Activated naive CD8-positive, alpha-beta T cell treated with anti-CD3 and anti-CD28 coated beads for 36 hours (primary cell): ENCODE data around the gene ERBB4. TPM values are rescaled to one million over a fixed set of nuclear protein-coding genes. Genes with fewer than 3 reads are reported as not detected.
"Not testable (repeated sequence)": the region's sequence is repeated elsewhere in the genome, so short reads cannot be mapped to it uniquely, and the experiment has no call there.

ENCODE experiments used
- DNase-seq: peaks from one replicate; pipeline ENCODE4 v3.0.0; 2021
- H3K27ac Mint-ChIP-seq: one replicate; pipeline ENCODE4 v1.8.0; 2022; ENCODE audit warnings: mild to moderate bottlenecking, moderate library complexity, mixed read lengths
- H3K27me3 Mint-ChIP-seq: one replicate; pipeline ENCODE4 v1.8.0; 2022; ENCODE audit warnings: mild to moderate bottlenecking, mixed read lengths
- H3K36me3 Mint-ChIP-seq: one replicate; pipeline ENCODE4 v1.8.0; 2021; ENCODE audit warnings: mild to moderate bottlenecking, mixed read lengths
- H3K4me1 Mint-ChIP-seq: one replicate; pipeline ENCODE4 v1.8.0; 2021; ENCODE audit warnings: mixed read lengths
- H3K4me3 Mint-ChIP-seq: one replicate; pipeline ENCODE4 v1.8.0; 2022; ENCODE audit warnings: mild to moderate bottlenecking, moderate library complexity, mixed read lengths
- H3K9me3 Mint-ChIP-seq: one replicate; pipeline ENCODE4 v1.8.0; 2022; ENCODE audit warnings: mixed read lengths
- total RNA-seq, 2 experiments: library from RNA; stranded (reverse); gene quantifications; one replicate each; pipeline ENCODE4 v1.2.3, GENCODE V29; 2021

The ERBB4 gene
- total RNA-seq, 2 experiments from 2014 or later, result not detected

GRCh38 chr2:211729433-211729832 lies 809.2 kb downstream of the ERBB4 start:
- Mint-ChIP-seq H3K27ac (no peak overlapping the region), H3K9me3 (no peaks in the 10 kb centered on the region), H3K4me3 (no peak overlapping the region), H3K36me3 (no peaks in the 10 kb centered on the region), H3K4me1 (no peaks in the 10 kb centered on the region), H3K27me3 (no peaks in the 10 kb centered on the region)
- no peak for DNase-seq

DNA sequence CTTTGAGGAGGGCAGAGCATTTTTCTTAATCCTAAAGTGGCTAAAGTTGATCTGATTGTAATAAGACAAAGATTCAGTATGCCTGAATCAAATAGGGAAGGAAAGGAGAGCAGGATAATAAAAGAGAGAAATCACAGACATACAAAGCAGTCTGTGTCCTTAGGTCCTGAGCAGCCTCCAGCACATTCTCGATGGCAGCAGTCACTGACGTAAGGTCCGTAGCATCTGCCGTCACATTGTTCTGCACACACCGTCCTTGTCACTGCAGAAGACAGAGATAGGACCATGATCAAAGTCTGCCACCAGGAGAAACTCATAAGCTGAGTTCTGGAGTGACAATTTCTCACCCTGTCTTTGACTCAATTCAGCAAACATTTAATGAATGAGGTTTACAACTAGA lies 813.7 kb downstream of the ERBB4 start:
- Mint-ChIP-seq H3K9me3 (no peaks in the 10 kb centered on the region), H3K27ac (no peak overlapping the region), H3K4me1 (no peaks in the 10 kb centered on the region), H3K27me3 (no peaks in the 10 kb centered on the region), H3K36me3 (no peaks in the 10 kb centered on the region), H3K4me3 (no peak overlapping the region)
- DNase-seq, result no peak

DNA sequence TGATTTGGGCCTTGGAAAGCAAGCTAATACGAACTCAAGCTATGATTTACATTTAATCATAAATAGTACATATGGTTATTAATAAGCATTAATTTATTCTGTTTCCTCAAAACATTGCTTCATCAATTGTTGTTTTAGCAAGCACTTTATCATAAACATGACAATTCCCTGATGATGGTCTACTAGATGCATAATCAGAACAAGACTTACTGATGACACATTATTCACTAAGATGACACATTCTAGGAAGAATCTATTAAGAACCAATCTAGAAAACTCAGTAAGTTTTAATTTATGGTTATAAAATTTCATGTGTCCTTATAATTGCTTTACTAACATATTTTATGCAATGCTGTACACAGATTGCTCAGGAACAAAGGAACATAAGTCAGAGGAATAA lies 815.2 kb downstream of the ERBB4 start:
- Mint-ChIP-seq H3K27ac (no peak overlapping the region), H3K4me3 (no peak overlapping the region), H3K9me3 (no peaks in the 10 kb centered on the region), H3K27me3 (no peaks in the 10 kb centered on the region), H3K4me1 (no peaks in the 10 kb centered on the region), H3K36me3 (no peaks in the 10 kb centered on the region)
- DNase-seq, result no peak

- no peaks in the 10 kb centered on the region for H3K36me3 Mint-ChIP-seq
- no peaks in the 10 kb centered on the region for H3K9me3 Mint-ChIP-seq
- no peak overlapping the region for H3K27ac Mint-ChIP-seq
- H3K4me3 Mint-ChIP-seq, result no peak overlapping the region
- H3K4me1 Mint-ChIP-seq, result no peaks in the 10 kb centered on the region
- no peaks in the 10 kb centered on the region for H3K27me3 Mint-ChIP-seq
- DNase-seq, result no peak
Observed at GRCh38 chr2:211722928-211723327, 815.7 kb downstream of the ERBB4 start.

- not testable (repeated sequence) for H3K27me3 Mint-ChIP-seq, H3K27ac Mint-ChIP-seq, H3K36me3 Mint-ChIP-seq
Observed at GRCh38 chr2:211721874-211722273, 816.7 kb downstream of the ERBB4 start.

DNA sequence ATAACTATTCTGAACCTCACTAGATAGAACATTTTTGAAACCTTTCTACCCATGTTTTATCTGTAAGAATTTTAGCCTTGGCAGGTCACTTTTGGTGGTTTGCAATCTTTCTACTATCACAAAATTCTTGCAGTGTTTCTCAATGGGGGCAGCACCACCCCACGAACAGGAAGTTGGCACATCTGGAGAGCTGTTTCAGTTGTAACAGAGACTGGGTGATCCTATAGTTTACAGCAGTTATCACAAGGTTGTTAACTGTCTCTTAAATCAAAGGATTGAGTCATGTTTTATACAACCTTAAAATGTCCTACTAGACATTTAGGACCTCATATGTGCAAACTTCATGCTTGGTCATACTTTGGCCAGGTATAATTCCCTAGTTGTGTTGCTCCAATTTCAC lies 829.2 kb downstream of the ERBB4 start:
- no peaks in the 10 kb centered on the region for H3K4me1 Mint-ChIP-seq
- H3K9me3 Mint-ChIP-seq, result no peaks in the 10 kb centered on the region
- no peak overlapping the region for H3K27ac Mint-ChIP-seq
- no peaks in the 10 kb centered on the region for H3K27me3 Mint-ChIP-seq
- H3K4me3 Mint-ChIP-seq, result no peak overlapping the region
- DNase-seq, result no peak
- H3K36me3 Mint-ChIP-seq, result no peaks in the 10 kb centered on the region

More at GRCh38 chr2:211721874-211722273, 816.7 kb downstream of the ERBB4 start:
- not testable (repeated sequence) for H3K4me3 Mint-ChIP-seq, DNase-seq, H3K9me3 Mint-ChIP-seq, H3K4me1 Mint-ChIP-seq

DNA sequence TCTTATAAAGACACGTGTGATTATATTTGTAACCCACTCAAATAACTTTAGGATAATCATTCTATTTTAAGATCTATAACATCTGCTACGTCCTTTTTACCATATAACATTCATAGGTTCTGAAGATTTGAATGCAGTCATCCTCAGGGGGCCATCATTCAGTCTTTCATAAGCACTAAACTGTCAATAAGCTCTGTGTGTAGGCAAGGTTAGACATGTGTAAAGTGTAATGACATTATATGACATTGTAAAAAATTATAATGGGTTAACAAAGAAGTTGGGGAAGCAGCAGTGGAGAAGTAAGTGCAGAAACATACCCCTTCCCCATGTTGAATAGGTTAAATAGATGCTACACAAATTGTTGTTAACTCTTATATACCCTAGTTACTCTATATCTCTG lies 845.9 kb downstream of the ERBB4 start:
- Mint-ChIP-seq H3K27me3 (no peaks in the 10 kb centered on the region), H3K9me3 (peaks cover 2% of the 10 kb centered on the region), H3K4me3 (no peak overlapping the region), H3K4me1 (no peaks in the 10 kb centered on the region), H3K27ac (no peak overlapping the region), H3K36me3 (no peaks in the 10 kb centered on the region)
- no peak for DNase-seq

DNA sequence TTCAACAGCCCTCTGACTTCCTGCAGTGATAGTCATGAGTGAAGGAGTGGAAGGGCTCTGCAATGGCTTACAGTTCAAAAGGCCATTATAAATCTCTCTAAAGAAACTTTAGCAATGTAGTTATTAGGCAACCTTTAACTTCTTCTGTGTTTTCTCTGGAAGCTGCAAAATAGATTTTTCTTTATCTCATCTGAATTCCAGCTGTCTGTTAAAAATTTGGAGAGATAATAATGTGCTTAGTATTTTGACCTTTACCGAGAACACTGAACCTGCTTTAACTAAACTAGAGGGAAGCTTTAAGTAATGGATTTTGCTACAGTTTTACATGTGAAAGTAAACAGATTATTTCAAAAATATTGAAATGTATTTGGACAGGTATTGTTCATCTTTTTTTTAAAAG lies 847.9 kb downstream of the ERBB4 start:
- Mint-ChIP-seq H3K27ac (no peak overlapping the region), H3K36me3 (no peaks in the 10 kb centered on the region), H3K4me3 (no peak overlapping the region), H3K4me1 (no peaks in the 10 kb centered on the region), H3K27me3 (no peaks in the 10 kb centered on the region), H3K9me3 (peaks cover 2% of the 10 kb centered on the region)
- DNase-seq, result no peak

DNA sequence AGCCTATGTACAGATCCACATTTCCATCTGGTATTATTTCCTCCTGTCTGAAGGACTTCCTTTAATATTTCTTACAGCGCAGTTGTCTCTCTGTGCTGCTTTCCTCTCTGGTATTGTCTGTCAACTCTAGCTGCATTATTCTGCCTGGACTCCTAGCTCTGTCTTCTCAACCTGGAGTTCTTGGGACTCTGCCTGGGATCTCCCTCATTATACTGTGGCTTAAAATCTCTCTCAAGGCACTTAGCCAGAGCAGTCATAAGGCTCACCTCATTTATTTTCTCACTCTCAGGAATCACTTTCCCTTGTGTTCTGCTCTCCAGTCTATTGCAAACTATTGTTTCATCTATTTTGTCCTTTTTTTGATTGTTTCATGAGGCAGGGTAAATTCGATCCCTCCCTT lies 850.4 kb downstream of the ERBB4 start:
- Mint-ChIP-seq H3K4me3 (no peak overlapping the region), H3K36me3 (no peaks in the 10 kb centered on the region), H3K4me1 (no peaks in the 10 kb centered on the region), H3K9me3 (peaks cover 14% of the 10 kb centered on the region), H3K27me3 (no peaks in the 10 kb centered on the region), H3K27ac (no peak overlapping the region)
- DNase-seq, result no peak

DNA sequence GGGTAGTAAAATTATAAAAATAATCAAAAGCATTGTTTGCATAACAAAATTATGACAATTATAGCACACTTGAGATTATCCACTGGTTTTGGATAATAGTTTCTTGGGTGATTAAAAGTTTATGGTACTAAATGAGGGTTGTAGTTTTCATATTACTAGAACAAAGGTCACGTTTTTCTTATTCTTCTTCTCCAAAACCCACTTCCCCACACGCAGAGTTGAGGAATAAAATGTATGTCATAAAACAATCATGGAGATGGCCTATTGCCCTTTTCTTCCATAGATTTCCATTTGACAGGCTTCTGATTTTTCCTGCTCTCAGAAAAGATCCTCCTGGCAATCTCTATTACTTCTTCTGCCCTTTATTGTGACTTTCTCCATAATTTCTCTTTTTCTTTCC lies 863.9 kb downstream of the ERBB4 start:
- Mint-ChIP-seq H3K27me3 (no peaks in the 10 kb centered on the region), H3K4me1 (no peaks in the 10 kb centered on the region), H3K9me3 (peaks cover 1% of the 10 kb centered on the region)

GRCh38 chr2:211673133-211673905 lies 865.3 kb downstream of the ERBB4 start:
- H3K27ac Mint-ChIP-seq, result no peak overlapping the region
- no peaks in the 10 kb centered on the region for H3K9me3 Mint-ChIP-seq
- no peaks in the 10 kb centered on the region for H3K4me1 Mint-ChIP-seq
- no peaks in the 10 kb centered on the region for H3K36me3 Mint-ChIP-seq
- DNase-seq, result no peak
- no peaks in the 10 kb centered on the region for H3K27me3 Mint-ChIP-seq
- H3K4me3 Mint-ChIP-seq, result no peak overlapping the region

More for the DNA sequence above, 863.9 kb downstream of the ERBB4 start:
- Mint-ChIP-seq H3K27ac (no peak overlapping the region), H3K4me3 (no peak overlapping the region), H3K36me3 (no peaks in the 10 kb centered on the region)
- no peak for DNase-seq

DNA sequence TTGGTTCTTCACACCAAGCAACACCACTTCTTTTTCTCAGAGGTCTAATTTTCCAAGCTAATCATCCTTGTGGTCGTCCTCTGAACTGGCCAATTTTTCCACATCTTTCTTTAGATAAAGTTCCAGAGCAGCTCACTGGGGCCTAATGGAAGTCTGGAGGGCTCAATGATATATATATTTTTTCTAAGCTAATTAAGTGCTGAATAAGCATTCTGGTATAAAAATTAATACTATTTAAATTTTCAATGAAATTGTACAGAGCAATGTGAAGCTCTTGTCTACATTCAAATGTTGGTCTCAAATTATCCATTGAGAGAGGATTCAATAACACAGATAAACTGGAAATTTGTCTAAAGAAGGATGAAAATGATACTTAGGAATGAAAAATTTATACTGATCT lies 866.6 kb downstream of the ERBB4 start:
- DNase-seq, result no peak
- Mint-ChIP-seq H3K4me1 (no peaks in the 10 kb centered on the region), H3K27ac (no peak overlapping the region), H3K27me3 (no peaks in the 10 kb centered on the region), H3K4me3 (no peak overlapping the region), H3K9me3 (no peaks in the 10 kb centered on the region), H3K36me3 (no peaks in the 10 kb centered on the region)

DNA sequence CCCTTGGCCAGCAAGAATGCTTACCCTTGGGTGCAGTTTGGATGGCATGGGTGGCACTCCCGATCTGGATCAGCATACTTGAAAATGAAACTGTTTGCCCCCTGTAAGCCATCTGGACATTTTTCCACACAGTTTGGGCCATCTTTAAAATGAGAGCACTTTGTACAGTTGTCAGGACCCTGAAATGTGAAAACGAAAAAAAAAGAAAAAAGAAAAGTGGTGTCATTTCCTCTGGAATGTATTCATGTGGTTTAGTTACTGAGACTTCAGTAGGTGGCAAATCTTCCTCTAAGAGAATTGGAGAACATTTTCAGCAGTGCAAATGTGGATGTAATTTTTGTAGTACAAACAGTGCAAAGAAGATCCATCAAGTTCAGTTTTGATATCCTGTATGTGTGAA lies 873.3 kb downstream of the ERBB4 start:
- H3K4me3 Mint-ChIP-seq, result no peak overlapping the region
- H3K27me3 Mint-ChIP-seq, result no peaks in the 10 kb centered on the region
- H3K4me1 Mint-ChIP-seq, result no peaks in the 10 kb centered on the region
- no peaks in the 10 kb centered on the region for H3K9me3 Mint-ChIP-seq
- no peaks in the 10 kb centered on the region for H3K36me3 Mint-ChIP-seq
- H3K27ac Mint-ChIP-seq, result no peak overlapping the region
- no peak for DNase-seq

GRCh38 chr2:211664321-211664720 lies 874.3 kb downstream of the ERBB4 start:
- H3K4me3 Mint-ChIP-seq, result no peak overlapping the region

DNA sequence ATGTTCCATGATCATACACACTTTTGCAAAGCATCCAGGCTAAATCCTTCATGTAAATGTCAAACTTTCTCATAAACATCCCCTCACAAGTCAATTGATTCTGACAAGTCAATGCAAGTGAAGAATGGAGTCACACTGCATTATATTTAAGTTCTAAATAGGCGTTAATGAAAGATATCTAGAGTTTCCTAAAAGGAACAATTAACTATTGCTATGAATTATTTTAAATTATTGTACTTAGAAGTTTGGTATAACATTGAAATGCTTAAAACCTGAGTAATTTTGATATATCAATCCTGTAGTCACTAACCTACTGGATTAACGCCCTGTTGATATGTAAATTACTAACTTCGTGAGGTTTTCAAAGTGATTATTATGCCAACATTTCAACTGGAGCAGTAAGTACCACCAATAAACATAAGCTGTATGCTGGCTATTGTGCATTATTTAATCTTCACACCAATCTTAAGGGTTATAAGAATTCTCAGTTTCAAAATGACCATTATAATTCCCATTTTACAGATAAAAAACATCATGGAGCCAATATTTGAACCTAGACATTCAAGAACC lies 884.3 kb downstream of the ERBB4 start:
- Mint-ChIP-seq H3K27ac (no peak overlapping the region), H3K36me3 (no peaks in the 10 kb centered on the region), H3K9me3 (no peaks in the 10 kb centered on the region), H3K4me3 (no peak overlapping the region), H3K4me1 (no peaks in the 10 kb centered on the region), H3K27me3 (no peaks in the 10 kb centered on the region)
- no peak for DNase-seq

More at GRCh38 chr2:211664321-211664720, 874.3 kb downstream of the ERBB4 start:
- DNase-seq, result no peak
- H3K27me3 Mint-ChIP-seq, result no peaks in the 10 kb centered on the region
- H3K9me3 Mint-ChIP-seq, result no peaks in the 10 kb centered on the region
- no peaks in the 10 kb centered on the region for H3K4me1 Mint-ChIP-seq
- no peak overlapping the region for H3K27ac Mint-ChIP-seq
- H3K36me3 Mint-ChIP-seq, result no peaks in the 10 kb centered on the region

DNA sequence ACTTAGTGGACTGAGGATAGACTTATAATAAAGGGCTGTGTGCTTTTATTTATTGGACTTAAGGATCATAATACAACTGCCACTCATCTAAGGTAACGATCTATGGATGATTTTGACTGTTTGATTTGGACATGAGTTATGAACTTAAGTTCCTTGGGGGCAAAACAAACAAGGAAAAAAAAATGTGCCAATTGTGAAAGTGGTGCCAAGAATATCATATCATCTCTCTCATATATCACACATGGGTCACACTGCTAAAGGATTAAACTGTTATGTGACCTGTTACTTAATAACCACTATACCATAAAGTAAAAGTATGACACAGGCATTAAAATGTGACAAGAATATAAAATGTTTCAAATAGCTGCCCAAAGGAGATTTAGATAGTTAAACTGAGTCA lies 886.3 kb downstream of the ERBB4 start:
- Mint-ChIP-seq H3K9me3 (no peaks in the 10 kb centered on the region), H3K27me3 (no peaks in the 10 kb centered on the region), H3K4me3 (no peak overlapping the region), H3K36me3 (no peaks in the 10 kb centered on the region), H3K4me1 (no peaks in the 10 kb centered on the region), H3K27ac (no peak overlapping the region)
- DNase-seq, result no peak
